ENCODE results near the gene RIMS1. TPM values are rescaled to one million over a fixed set of nuclear protein-coding genes. Genes with fewer than 3 reads are reported as not detected.

Gene RIMS1
- total and polyA plus RNA-seq, 4 donors = 0.09 to 0.17 TPM; not detected in 2

- no peak for TF ChIP-seq HNF4A (conservative IDR thresholded peaks at IDR 0.05)
- no peak for TF ChIP-seq FOXA2 (IDR thresholded peaks at IDR 0.05)
- no peak for TF ChIP-seq NR2F2 (IDR thresholded peaks at IDR 0.05)
- TF ChIP-seq HNF4G (IDR thresholded peaks at IDR 0.05) = no peak
- TF ChIP-seq ATF3 (IDR thresholded peaks at IDR 0.05) = no peak
- no peak for TF ChIP-seq ZBTB33 (IDR thresholded peaks at IDR 0.05)
- TF ChIP-seq SP1 (IDR thresholded peaks at IDR 0.05) = no peak
- TF ChIP-seq RAD21 (IDR thresholded peaks at IDR 0.05) = no peak
- no peak for TF ChIP-seq GABPA (IDR thresholded peaks at IDR 0.05 in 1 of 2, conservative IDR thresholded peaks at IDR 0.05 in 1 of 2)
- TF ChIP-seq JUND (IDR thresholded peaks at IDR 0.05) = no peak
- TF ChIP-seq FOXA1 (IDR thresholded peaks at IDR 0.05) = no peak
- no peak for TF ChIP-seq RXRA (IDR thresholded peaks at IDR 0.05)
- TF ChIP-seq TAF1 (conservative IDR thresholded peaks at IDR 0.05) = no peak
- TF ChIP-seq, protein P1, sequence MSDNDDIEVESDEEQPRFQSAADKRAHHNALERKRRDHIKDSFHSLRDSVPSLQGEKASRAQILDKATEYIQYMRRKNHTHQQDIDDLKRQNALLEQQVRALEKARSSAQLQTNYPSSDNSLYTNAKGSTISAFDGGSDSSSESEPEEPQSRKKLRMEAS (IDR thresholded peaks at IDR 0.05) = no peak
- TF ChIP-seq EGR1 (IDR thresholded peaks at IDR 0.05; ENCODE audit: low read depth in 2 of 2) = no peak
- TF ChIP-seq YY1 (IDR thresholded peaks at IDR 0.05) = no peak
- no peak for TF ChIP-seq REST (IDR thresholded peaks at IDR 0.05)
- TF ChIP-seq, protein P2, sequence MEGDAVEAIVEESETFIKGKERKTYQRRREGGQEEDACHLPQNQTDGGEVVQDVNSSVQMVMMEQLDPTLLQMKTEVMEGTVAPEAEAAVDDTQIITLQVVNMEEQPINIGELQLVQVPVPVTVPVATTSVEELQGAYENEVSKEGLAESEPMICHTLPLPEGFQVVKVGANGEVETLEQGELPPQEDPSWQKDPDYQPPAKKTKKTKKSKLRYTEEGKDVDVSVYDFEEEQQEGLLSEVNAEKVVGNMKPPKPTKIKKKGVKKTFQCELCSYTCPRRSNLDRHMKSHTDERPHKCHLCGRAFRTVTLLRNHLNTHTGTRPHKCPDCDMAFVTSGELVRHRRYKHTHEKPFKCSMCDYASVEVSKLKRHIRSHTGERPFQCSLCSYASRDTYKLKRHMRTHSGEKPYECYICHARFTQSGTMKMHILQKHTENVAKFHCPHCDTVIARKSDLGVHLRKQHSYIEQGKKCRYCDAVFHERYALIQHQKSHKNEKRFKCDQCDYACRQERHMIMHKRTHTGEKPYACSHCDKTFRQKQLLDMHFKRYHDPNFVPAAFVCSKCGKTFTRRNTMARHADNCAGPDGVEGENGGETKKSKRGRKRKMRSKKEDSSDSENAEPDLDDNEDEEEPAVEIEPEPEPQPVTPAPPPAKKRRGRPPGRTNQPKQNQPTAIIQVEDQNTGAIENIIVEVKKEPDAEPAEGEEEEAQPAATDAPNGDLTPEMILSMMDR (IDR thresholded peaks at IDR 0.05; ENCODE audit: low read depth, low read length, missing input control) = no peak
- H3K4me3 ChIP-seq (ENCODE audit: low read depth in 1 of 3, low read length in 3 of 3) = no peak overlapping the region
- no peaks in the 10 kb centered on the region for H3K9me3 ChIP-seq (ENCODE audit: control insufficient read depth in 4 of 4, low read length in 3 of 4)
- H3K9ac ChIP-seq (ENCODE audit: low read depth in 1 of 2, low read length in 2 of 2) = no peak overlapping the region
- H3K27me3 ChIP-seq (ENCODE audit: control insufficient read depth in 4 of 4, insufficient read depth in 4 of 4, low read length in 3 of 4) = no peaks in the 10 kb centered on the region
- 77% methylated on average over 1 of the region's 1 CpG for WGBS
- H3K36me3 ChIP-seq (ENCODE audit: control insufficient read depth in 4 of 4, insufficient read depth in 3 of 4, low read depth in 1 of 4, low read length in 3 of 4) = no peaks in the 10 kb centered on the region
- H3K4me1 ChIP-seq (ENCODE audit: control insufficient read depth in 4 of 4, insufficient read depth in 4 of 4, low read length in 3 of 4) = no peaks in the 10 kb centered on the region
- H3K27ac ChIP-seq (ENCODE audit: low read depth in 1 of 2, low read length in 2 of 2) = no peak overlapping the region
- DNase-seq (ENCODE audit: low spot score) = no peak
Observed at GRCh38 chr6:72267470-72267869, 381.1 kb downstream of the RIMS1 start.

Data from liver (tissue), 9 donors.